Retinal pigment epithelial cell (primary cell): ENCODE data around the gene MYMK.

Experiments
- DNase-seq: peaks from one replicate; pipeline ENCODE4 v3.0.0-alpha.2; 2010; ENCODE audit warnings: low read depth
- H3K4me3 ChIP-seq: 2 replicates; pipeline ENCODE4 v1.5.1; 2011; ENCODE audit warnings: mild to moderate bottlenecking, low read length, control low read depth, moderate library complexity
- TF ChIP-seq, protein P1 (sequence below): conservative IDR thresholded peaks from 2 replicates; pipeline ENCODE4 v1.5.1; 2011; ENCODE audit warnings: low read depth, low read length, control low read depth, inconsistent platforms

Gene MYMK

DNA sequence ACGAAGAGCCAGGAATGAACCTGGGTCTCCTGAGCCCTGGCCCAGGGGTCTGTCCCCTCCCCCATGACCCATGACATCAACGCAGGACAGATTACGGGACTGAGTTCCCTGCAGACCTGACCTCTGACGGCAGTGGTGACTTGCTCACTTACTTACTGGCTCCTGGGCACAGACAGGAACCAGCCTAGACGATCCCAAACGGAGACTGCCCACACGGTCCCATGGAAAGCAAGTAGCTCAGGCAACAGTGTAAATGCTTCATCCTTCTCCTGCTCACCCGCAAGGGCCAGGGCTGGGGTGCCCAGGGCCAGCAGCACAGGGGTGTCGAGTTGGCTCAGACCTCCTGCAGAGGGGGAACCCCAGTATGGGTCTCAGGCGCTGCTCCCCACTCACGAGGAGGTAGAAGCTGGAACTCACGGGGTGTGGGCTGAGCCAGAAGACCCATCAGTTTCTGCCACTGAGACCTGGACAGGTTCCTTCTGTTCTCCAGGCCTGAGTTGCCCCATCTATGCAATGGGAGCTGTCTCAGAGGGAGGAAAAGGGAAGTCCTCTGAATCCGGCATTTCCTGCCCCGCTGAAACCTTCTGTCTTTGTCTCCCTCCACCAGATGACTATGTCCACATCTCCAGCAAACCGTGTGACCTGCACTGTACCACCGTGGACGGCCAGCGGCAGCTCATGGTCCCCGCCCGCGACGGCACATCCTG is 15.4 kb upstream of the MYMK start:
- no peak overlapping the region for H3K4me3 ChIP-seq
- no peak for DNase-seq

DNA sequence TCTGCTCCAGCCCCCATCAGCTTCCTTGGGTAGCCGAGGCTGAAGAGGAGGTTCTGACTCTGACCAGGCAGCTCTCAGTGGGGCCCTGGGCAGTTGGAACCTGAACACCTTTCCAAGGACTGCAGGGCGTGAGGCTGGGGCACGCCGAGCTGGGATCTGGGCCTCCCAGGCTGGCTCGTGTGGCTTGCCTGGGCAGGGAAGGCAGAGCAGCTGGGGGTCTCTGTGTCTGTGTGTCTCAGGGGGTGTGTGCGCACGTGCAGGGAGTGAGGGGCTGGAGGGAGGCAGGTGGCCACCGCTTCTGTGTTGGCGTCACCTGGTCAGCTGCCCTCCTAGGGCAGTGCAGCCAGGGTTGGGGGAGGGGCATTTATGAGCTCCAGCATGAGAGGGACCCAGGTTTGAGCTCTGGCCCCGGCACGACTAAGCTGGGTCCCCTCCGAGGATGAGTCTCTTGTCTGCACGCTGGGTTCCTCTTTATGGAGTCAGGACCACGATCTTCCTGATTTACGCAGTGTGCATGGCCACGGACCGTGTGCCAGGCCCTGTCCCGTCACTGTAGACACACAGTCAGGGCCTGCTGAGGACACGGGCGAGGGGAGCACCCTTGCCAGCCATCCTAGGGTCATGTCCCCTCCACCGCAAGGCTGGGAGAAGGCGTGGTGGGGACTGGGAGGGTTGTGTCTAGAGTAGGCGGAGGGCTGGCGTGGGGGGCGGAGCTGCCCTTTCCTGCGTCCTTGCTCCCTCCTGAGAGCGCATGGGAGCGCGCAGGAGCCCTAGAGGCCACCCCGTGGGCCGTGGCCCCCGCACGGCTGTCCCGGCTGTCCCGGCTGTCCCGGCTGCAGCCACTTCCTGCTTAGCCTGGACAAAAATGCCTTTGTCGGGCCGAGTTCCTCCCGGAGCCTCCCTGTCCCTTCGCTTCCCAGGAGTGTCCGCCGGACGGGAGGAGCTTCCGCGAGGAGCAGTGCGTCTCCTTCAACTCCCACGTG is 14.4 kb upstream of the MYMK start:
- TF ChIP-seq, protein P1, sequence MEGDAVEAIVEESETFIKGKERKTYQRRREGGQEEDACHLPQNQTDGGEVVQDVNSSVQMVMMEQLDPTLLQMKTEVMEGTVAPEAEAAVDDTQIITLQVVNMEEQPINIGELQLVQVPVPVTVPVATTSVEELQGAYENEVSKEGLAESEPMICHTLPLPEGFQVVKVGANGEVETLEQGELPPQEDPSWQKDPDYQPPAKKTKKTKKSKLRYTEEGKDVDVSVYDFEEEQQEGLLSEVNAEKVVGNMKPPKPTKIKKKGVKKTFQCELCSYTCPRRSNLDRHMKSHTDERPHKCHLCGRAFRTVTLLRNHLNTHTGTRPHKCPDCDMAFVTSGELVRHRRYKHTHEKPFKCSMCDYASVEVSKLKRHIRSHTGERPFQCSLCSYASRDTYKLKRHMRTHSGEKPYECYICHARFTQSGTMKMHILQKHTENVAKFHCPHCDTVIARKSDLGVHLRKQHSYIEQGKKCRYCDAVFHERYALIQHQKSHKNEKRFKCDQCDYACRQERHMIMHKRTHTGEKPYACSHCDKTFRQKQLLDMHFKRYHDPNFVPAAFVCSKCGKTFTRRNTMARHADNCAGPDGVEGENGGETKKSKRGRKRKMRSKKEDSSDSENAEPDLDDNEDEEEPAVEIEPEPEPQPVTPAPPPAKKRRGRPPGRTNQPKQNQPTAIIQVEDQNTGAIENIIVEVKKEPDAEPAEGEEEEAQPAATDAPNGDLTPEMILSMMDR: no peak
- no peak for DNase-seq
- no peak overlapping the region for H3K4me3 ChIP-seq

More for the DNA sequence above, 15.4 kb upstream of the MYMK start:
- TF ChIP-seq, protein P1: no peak

DNA sequence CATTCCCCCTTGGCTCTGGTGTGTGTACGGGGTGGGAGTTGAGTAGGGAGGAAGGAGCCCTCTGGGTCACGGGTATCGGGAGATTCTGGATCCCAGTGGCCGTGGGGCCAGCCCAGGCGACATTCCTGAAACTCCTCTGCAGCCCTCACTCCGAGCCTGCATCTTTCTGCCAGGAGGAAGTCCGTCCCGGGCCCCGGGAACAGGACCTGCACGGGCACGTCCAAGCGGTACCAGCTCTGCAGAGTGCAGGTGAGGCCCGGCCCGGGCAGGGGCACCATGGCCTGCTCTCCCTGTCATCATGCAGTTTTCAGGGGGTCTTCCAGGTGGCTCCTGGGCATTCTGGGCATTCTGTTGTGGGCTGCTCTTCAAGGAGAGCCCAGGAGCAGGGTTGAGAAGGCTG is 13.4 kb upstream of the MYMK start:
- TF ChIP-seq, protein P1: no peak
- DNase-seq: no peak
- H3K4me3 ChIP-seq: no peak overlapping the region

DNA sequence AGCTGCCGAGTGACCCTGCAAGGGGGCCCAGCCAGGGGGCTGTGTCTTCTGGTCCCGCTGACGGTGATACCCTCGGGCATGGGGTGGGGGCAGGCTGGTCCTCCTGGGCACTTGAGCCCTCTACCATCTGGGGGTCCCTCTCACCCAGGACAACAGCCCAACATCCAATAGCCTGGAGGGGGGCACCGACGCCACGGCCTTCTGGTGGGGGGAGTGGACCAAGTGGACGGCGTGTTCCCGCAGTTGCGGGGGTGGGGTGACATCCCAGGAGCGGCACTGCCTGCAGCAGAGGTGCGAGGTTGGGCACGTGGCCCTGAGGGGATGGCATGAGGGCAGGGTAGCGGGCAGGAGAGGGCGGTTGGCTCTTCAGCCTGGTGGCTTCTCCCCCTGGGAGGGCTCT is 12.5 kb upstream of the MYMK start:
- TF ChIP-seq, protein P1: no peak
- no peak overlapping the region for H3K4me3 ChIP-seq
- DNase-seq: no peak

DNA sequence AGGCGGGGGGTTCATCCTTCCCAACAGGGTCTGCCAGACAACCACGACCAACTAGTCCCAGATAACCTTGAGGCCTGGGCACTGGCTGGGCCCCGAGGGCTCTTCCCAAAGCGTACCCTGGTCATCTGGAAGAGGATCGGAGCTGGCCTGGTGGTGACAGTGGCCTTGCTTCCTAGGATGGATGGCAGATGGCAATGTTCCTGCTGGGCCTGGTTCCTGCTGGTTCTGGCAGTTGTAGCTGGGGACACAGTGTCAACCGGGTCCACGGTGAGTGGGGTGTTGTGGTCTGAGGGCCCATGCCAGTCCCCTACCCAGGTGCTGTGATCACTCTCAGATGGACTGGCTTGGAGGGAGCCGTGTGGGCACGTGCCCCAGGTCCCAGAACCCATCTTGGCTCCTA is 11.8 kb upstream of the MYMK start:
- no peak for DNase-seq
- TF ChIP-seq, protein P1: no peak
- no peak overlapping the region for H3K4me3 ChIP-seq

DNA sequence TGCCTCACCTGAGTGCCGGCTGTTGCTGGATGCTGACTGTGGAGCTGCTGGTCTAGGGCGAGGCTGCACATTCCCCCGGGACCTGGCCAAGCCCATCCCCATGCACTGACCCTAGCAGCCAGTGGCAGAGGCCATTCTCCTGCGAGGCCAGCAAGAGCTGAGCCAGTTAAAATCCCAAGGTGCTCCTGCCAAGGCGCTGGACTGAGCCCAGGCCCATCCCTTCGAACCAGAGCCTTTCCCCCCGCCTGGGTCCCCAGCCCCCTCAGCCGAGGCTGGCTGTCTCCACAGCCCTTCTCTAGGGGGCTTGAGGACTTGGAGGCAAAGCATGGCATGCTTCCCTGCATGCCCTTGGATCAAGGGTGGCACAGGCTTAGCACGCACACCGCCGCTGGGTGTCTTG is 11.3 kb upstream of the MYMK start:
- no peak for DNase-seq
- no peak overlapping the region for H3K4me3 ChIP-seq
- TF ChIP-seq, protein P1: no peak
